ENCODE measurements around the gene ELAVL1. TPM values are rescaled to one million over a fixed set of nuclear protein-coding genes. Genes with fewer than 3 reads are reported as not detected.

ELAVL1 gene
- total and polyA plus RNA-seq, 9 of the 15 experiments (the other 6 are each of a cell fraction or from before 2014, with no cell fraction given) = 4.3 to 172 (median 69.2) TPM

GRCh38 chr19:8036434-8037099, 31.1 kb upstream of the ELAVL1 start:
- no peaks in the 10 kb centered on the region for H4K20me1 ChIP-seq (replicated peaks; ENCODE audit: control insufficient read depth, insufficient read depth, low read length)
- no peak for ATAC-seq
- no peak for DNase-seq (ENCODE audit: extremely low read depth in 1 of 4, low spot score in 3 of 4)
- no peak overlapping the region for H3K4me3 ChIP-seq
- peaks cover 28 to 37% of the 10 kb centered on the region in 2 experiments for H3K4me1 ChIP-seq (replicated peaks in 1 of 2; ENCODE audit: control insufficient read depth in 2 of 2, insufficient read depth in 2 of 2, low read length in 2 of 2)
- ChIA-PET CTCF (ENCODE audit: low intra/inter-chr PET ratio) (no interaction called here), POLR2A (interaction anchor here (0.7 to 1.8 kb wide), 4 partner anchors 10 to 30 kb away, joined by 3 to 10 read pairs (median 4); no protein-coding TSS in a partner anchor)
- BruUV-seq (replicated peaks) = no TSS peak
- peak overlapping the region; percentile 82 for H2AFZ ChIP-seq (ENCODE audit: low read depth, low read length)
- intact Hi-C loops (cut with micrococcal nuclease) (no loop called here), in situ Hi-C loops (cut with MboI) (no loop called here)
- peak overlapping the region; percentile 21; the same call in 1 of the 2 replicates for H3K4me2 ChIP-seq (ENCODE audit: insufficient read depth, low read length)
- peaks cover 3% of the 10 kb centered on the region; the same call in 1 of the 2 replicates for H3K9me3 ChIP-seq (replicated peaks; ENCODE audit: control insufficient read depth, insufficient read depth, low read depth, low read length)
- WGBS (ENCODE audit: insufficient coverage, low coverage, missing lambda C conversion rate) = 76% methylated on average over 6 of the region's 7 CpGs
- no peak for FAIRE-seq
- H3K36me3 ChIP-seq (ENCODE audit: control insufficient read depth, insufficient read depth, low read length) = no peaks in the 10 kb centered on the region
- no peaks in the 10 kb centered on the region for H3K27me3 ChIP-seq (ENCODE audit: control insufficient read depth in 2 of 2, insufficient read depth in 2 of 2, low read length in 2 of 2)
- TF ChIP-seq ZNF512 (tag; IDR thresholded peaks at IDR 0.05) (peak; percentile 94), HDAC1 (IDR thresholded peaks at IDR 0.05) (0 out of 4 replicates have a peak, but pooled peaks of 1 of the 2 experiments have one; percentile 3), CBFA2T3 (IDR thresholded peaks at IDR 0.05) (0 out of 2 replicates have a peak, but pooled peaks have one; percentile 1), THAP12 (CRISPR knock-in tag; IDR thresholded peaks at IDR 0.05) (no peak), MLLT1 (IDR thresholded peaks at IDR 0.05) (peak in 1 of 2 experiments; percentile 23; a peak in 1 of 4 replicates)
- peak overlapping the region in 1 of 2 experiments; percentile 31; a peak in 1 of 4 replicates for H3K9ac ChIP-seq (ENCODE audit: insufficient read depth in 1 of 2, low read depth in 2 of 2, low read length in 2 of 2)
- no peaks in the 10 kb centered on the region for H3K79me2 ChIP-seq (ENCODE audit: control insufficient read depth, insufficient read depth, low read length)
- H3K9me1 ChIP-seq (ENCODE audit: control insufficient read depth, insufficient read depth, low read length) = no peaks in the 10 kb centered on the region
- peak overlapping the region; percentile 45; the same call in 2 of the 3 replicates for H3K27ac ChIP-seq (ENCODE audit: extremely low read depth, low read depth, low read length)
